HCT116 (cell line): Measurements from ENCODE around the gene KLHL6.

Experiments
- CBX3 ChIP-seq: IDR thresholded peaks from 2 replicates; pipeline ENCODE4 v1.6.1; 2012; ENCODE audit warnings: low read depth
- EZH2 ChIP-seq: fragments of 200-600 bp; sonication (generic); IDR thresholded peaks from 2 replicates; pipeline ENCODE4 v1.6.1; 2017; ENCODE audit warnings: antibody characterized with exemption, mixed run types
- EZH2phosphoT487 ChIP-seq: fragments of 200-600 bp; IDR thresholded peaks from 2 replicates; pipeline ENCODE4 v1.6.1; 2018; ENCODE audit warnings: antibody characterized with exemption, borderline replicate concordance
- FOSL1 ChIP-seq: IDR thresholded peaks from 2 replicates; pipeline ENCODE4 v1.6.1; 2012; ENCODE audit warnings: low read depth
- JUND ChIP-seq: IDR thresholded peaks from 2 replicates; pipeline ENCODE4 v1.6.1; 2012
- POLR2A ChIP-seq: IDR thresholded peaks from 2 replicates; pipeline ENCODE4 v1.7.0; 2011; ENCODE audit warnings: borderline replicate concordance; ENCODE audit not compliant: insufficient read depth, insufficient read length; ENCODE audit errors: extremely low read depth
- POLR2AphosphoS5 ChIP-seq: IDR thresholded peaks from 2 replicates; pipeline ENCODE4 v1.6.1; 2011; ENCODE audit warnings: mild to moderate bottlenecking, low read depth, low read length, moderate library complexity
- RAD21 ChIP-seq: IDR thresholded peaks from 2 replicates; pipeline ENCODE4 v1.6.1; 2012; ENCODE audit warnings: low read depth, mild to moderate bottlenecking
- SIN3A ChIP-seq: IDR thresholded peaks from 2 replicates; pipeline ENCODE4 v1.6.1; 2012; ENCODE audit warnings: low read depth
- YY1 ChIP-seq: IDR thresholded peaks from 2 replicates; pipeline ENCODE4 v1.6.1; 2011; ENCODE audit warnings: low read length, low read depth, moderate library complexity, mild to moderate bottlenecking; ENCODE audit not compliant: insufficient replicate concordance; ENCODE audit errors: extremely low read depth
- ZNF274 ChIP-seq: fragments of 200-500 bp; sonication (Bioruptor generic); IDR thresholded peaks from 2 replicates; pipeline ENCODE4 v1.6.1; 2014; ENCODE audit warnings: mild to moderate bottlenecking, low read depth, low read length, inconsistent platforms
- TF ChIP-seq, protein P1 (sequence below), 3 experiments: fragments of 200-600 bp in 1 of 3; sonication (generic) in 1 of 3; IDR thresholded peaks in 2 of 3; conservative IDR thresholded peaks in 1 of 3; 2 replicates each; pipeline ENCODE4 v1.5.1; 2012 to 2017; ENCODE audit warnings: low read depth in 2 of 3, low read length in 2 of 3, antibody characterized with exemption in 1 of 3, borderline replicate concordance in 1 of 3, control low read depth in 1 of 3, mild to moderate bottlenecking in 1 of 3, mixed read lengths in 1 of 3, mixed run types in 1 of 3, moderate library complexity in 1 of 3; ENCODE audit not compliant: insufficient read depth in 1 of 3
- TF ChIP-seq, protein P2 (sequence below): IDR thresholded peaks from 2 replicates; pipeline ENCODE4 v1.6.1; 2012

DNA sequence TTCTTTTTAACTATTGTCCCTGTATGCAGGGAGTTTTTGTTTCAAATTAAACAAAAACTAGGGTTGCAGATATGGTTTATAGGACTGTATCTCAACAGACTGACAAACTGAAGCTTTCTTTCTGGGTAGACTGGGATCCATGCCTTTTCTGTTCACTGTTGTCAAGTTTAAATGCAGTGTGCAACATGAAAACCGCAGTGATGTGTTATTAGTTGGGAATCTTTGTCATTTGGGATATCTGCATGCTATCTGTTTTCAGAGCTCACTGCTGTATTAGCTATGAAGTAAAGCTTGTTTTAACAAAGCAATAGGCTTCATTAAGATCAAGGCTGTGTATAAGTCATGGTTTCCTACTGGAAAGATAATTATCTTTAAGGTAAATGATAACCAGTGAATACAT is 105.7 kb downstream of the KLHL6 start:
- no peak for TF ChIP-seq POLR2A
- TF ChIP-seq, protein P1, sequence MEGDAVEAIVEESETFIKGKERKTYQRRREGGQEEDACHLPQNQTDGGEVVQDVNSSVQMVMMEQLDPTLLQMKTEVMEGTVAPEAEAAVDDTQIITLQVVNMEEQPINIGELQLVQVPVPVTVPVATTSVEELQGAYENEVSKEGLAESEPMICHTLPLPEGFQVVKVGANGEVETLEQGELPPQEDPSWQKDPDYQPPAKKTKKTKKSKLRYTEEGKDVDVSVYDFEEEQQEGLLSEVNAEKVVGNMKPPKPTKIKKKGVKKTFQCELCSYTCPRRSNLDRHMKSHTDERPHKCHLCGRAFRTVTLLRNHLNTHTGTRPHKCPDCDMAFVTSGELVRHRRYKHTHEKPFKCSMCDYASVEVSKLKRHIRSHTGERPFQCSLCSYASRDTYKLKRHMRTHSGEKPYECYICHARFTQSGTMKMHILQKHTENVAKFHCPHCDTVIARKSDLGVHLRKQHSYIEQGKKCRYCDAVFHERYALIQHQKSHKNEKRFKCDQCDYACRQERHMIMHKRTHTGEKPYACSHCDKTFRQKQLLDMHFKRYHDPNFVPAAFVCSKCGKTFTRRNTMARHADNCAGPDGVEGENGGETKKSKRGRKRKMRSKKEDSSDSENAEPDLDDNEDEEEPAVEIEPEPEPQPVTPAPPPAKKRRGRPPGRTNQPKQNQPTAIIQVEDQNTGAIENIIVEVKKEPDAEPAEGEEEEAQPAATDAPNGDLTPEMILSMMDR (IDR thresholded peaks at IDR 0.05 in 2 of 3, conservative IDR thresholded peaks at IDR 0.05 in 1 of 3; ENCODE audit: borderline replicate concordance in 1 of 3, insufficient read depth in 1 of 3, low read depth in 2 of 3, low read length in 2 of 3), result no peak
- TF ChIP-seq EZH2, result no peak
- TF ChIP-seq SIN3A, result no peak
- no peak for TF ChIP-seq YY1
- TF ChIP-seq JUND, result no peak
- TF ChIP-seq POLR2AphosphoS5, result no peak
- TF ChIP-seq, protein P2, sequence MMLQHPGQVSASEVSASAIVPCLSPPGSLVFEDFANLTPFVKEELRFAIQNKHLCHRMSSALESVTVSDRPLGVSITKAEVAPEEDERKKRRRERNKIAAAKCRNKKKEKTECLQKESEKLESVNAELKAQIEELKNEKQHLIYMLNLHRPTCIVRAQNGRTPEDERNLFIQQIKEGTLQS, result no peak
- no peak for TF ChIP-seq ZNF274
- TF ChIP-seq EZH2phosphoT487, result no peak
- TF ChIP-seq CBX3, result no peak
- no peak for TF ChIP-seq FOSL1
- no peak for TF ChIP-seq RAD21
